HG03159 (cell line): Measurements from ENCODE around the gene RTCB.
"Not testable (repeated sequence)": the region's sequence is repeated elsewhere in the genome, so short reads cannot be mapped to it uniquely, and the experiment has no call there.

ENCODE experiments used
- ATAC-seq: cut with Tn5 transposase; IDR thresholded peaks from one replicate; pipeline ENCODE4 v1.9.1; 2021; ENCODE audit warnings: mild to moderate bottlenecking, moderate library complexity; ENCODE audit not compliant: unreplicated experiment

Gene RTCB

GRCh38 chr22:32395107-32395506 lies 16.9 kb downstream of the RTCB start:
- ATAC-seq, result no peak

- ATAC-seq, result no peak
Measured at GRCh38 chr22:32389685-32390084, 22.4 kb downstream of the RTCB start.

GRCh38 chr22:32385681-32386080 lies 26.4 kb downstream of the RTCB start:
- ATAC-seq, result no peak

GRCh38 chr22:32380991-32381390 lies 31.1 kb downstream of the RTCB start:
- ATAC-seq, result no peak

GRCh38 chr22:32378707-32379272 lies 33.3 kb downstream of the RTCB start:
- ATAC-seq, result no peak

- no peak for ATAC-seq
Measured at GRCh38 chr22:32376681-32377080, 35.4 kb downstream of the RTCB start.

- ATAC-seq, result no peak
Measured at GRCh38 chr22:32375678-32376450, 36.2 kb downstream of the RTCB start.

- ATAC-seq, result no peak
Measured at GRCh38 chr22:32364210-32364609, 47.8 kb downstream of the RTCB start.

GRCh38 chr22:32361257-32361656 lies 50.8 kb downstream of the RTCB start:
- no peak for ATAC-seq

- not testable (repeated sequence) for ATAC-seq
Measured at GRCh38 chr22:32360096-32360495, 52.0 kb downstream of the RTCB start.

- ATAC-seq, result not testable (repeated sequence)
Measured at GRCh38 chr22:32357567-32357966, 54.5 kb downstream of the RTCB start, which contains the start of gene RFPL3. Gene RFPL3 (plus strand): TSS chr22:32357867. CDS start chr22:32358072, 205 bp downstream.

- ATAC-seq, result no peak
Measured at GRCh38 chr22:32355760-32356159, 56.3 kb downstream of the RTCB start.

- no peak for ATAC-seq
Measured at GRCh38 chr22:32354360-32355351, 57.4 kb downstream of the RTCB start.

GRCh38 chr22:32353840-32354239 lies 58.2 kb downstream of the RTCB start:
- ATAC-seq, result no peak

- no peak for ATAC-seq
Measured at GRCh38 chr22:32353292-32353691, 58.8 kb downstream of the RTCB start.

GRCh38 chr22:32352681-32353080 lies 59.4 kb downstream of the RTCB start:
- no peak for ATAC-seq

- not testable (repeated sequence) for ATAC-seq
Measured at GRCh38 chr22:32351875-32352274, 60.2 kb downstream of the RTCB start.

GRCh38 chr22:32348031-32348611 lies 63.9 kb downstream of the RTCB start:
- ATAC-seq, result no peak

- no peak for ATAC-seq
Measured at GRCh38 chr22:32343941-32344340, 68.1 kb downstream of the RTCB start.

GRCh38 chr22:32342977-32343376 lies 69.1 kb downstream of the RTCB start:
- no peak for ATAC-seq
